GM12878 (cell line): ENCODE results near the gene AVL9. TPM values are rescaled to one million over a fixed set of nuclear protein-coding genes. Genes with fewer than 3 reads are reported as not detected.

Source experiments
- ATAC-seq: fragments of 200-7000 bp; cut with Tn5 transposase; 3 replicates; pipeline ENCODE4 v1.9.1; 2020; ENCODE audit warnings: mild to moderate bottlenecking, moderate library complexity
- BruUV-seq: library from RNA; stranded (reverse); fragments of 400-500 nt; replicated peaks from 2 replicates; lab custom pipeline; 2021; lab: Mats Ljungman, UMichigan
- CTCF ChIA-PET: fragments of 300-600 bp; sonication (Branson Sonifier 250); formaldehyde crosslinking; extraction: SDS; loops from one replicate; lab custom pipeline; 2021; ENCODE audit warnings: inconsistent platforms; lab: Yijun Ruan, JAX
- POLR2A ChIA-PET: fragments of 350-600 bp; formaldehyde crosslinking; extraction: SDS; loops from one replicate; lab custom pipeline; 2021; ENCODE audit warnings: inconsistent platforms; lab: Charles Lee
- RAD21 ChIA-PET: fragments of 300-600 bp; sonication (Branson Sonifier 250); formaldehyde crosslinking; loops from one replicate; lab custom pipeline; 2023; ENCODE audit warnings: antibody characterized with exemption; ENCODE audit not compliant: unreplicated experiment; lab: Charles Lee
- SMC1A ChIA-PET: fragments of 300-600 bp; sonication (Branson Sonifier 250); formaldehyde crosslinking; loops from one replicate; lab custom pipeline; 2023; ENCODE audit not compliant: unreplicated experiment, uncharacterized antibody; lab: Charles Lee
- DNase-seq: peaks from one replicate; pipeline ENCODE4 v3.0.0-alpha.2; 2011; ENCODE audit warnings: low read depth, low spot score
- FAIRE-seq: peaks from 3 replicates; lab custom pipeline; 2011; peaks lifted over from hg19 to GRCh38; lab: Jason Lieb, UNC
- H2AFZ ChIP-seq: 2 replicates; pipeline ENCODE4 v1.6.0; 2011; ENCODE audit warnings: low read depth, low read length, control low read depth; ENCODE audit not compliant: control insufficient read depth
- H3K27ac ChIP-seq: 2 replicates; pipeline ENCODE4 v1.5.1; 2011; ENCODE audit warnings: control low read depth; ENCODE audit not compliant: control insufficient read depth, insufficient read depth
- H3K27me3 ChIP-seq, 2 experiments: replicated peaks in 1 of 2; 2 replicates each; pipeline versions ENCODE4 v1.6.0 to v1.6.1; 2011; ENCODE audit warnings: low read length in 1 of 2; ENCODE audit not compliant: control insufficient read depth in 2 of 2, insufficient read depth in 2 of 2
- H3K36me3 ChIP-seq, 2 experiments: 2 replicates each; pipeline ENCODE4 v1.5.1; 2011; ENCODE audit warnings: low read length in 1 of 2; ENCODE audit not compliant: control insufficient read depth in 2 of 2, insufficient read depth in 2 of 2
- H3K4me1 ChIP-seq: 2 replicates; pipeline ENCODE4 v1.6.1; 2011; ENCODE audit warnings: mild to moderate bottlenecking, low read length, moderate library complexity, mixed read lengths; ENCODE audit not compliant: control insufficient read depth, insufficient read depth
- H3K4me2 ChIP-seq: 2 replicates; pipeline ENCODE4 v1.6.0; 2011; ENCODE audit warnings: control low read depth; ENCODE audit not compliant: control insufficient read depth, insufficient read depth
- H3K4me3 ChIP-seq: fragments of 200-600 bp; sonication (generic); 2 replicates; pipeline ENCODE4 v1.5.1; 2016
- H3K79me2 ChIP-seq: 2 replicates; pipeline ENCODE4 v1.6.0; 2011; ENCODE audit warnings: low read length; ENCODE audit not compliant: control insufficient read depth, insufficient read depth
- H3K9ac ChIP-seq: 2 replicates; pipeline ENCODE4 v1.8.0; 2011; ENCODE audit warnings: low read length, control low read depth, mixed read lengths; ENCODE audit not compliant: control insufficient read depth, insufficient read depth
- H3K9me3 ChIP-seq: replicated peaks from 3 replicates; pipeline ENCODE4 v1.5.1; 2011; ENCODE audit warnings: mild to moderate bottlenecking, low read length; ENCODE audit not compliant: control insufficient read depth, insufficient read depth
- H4K20me1 ChIP-seq: 2 replicates; pipeline ENCODE4 v1.6.0; 2011; ENCODE audit not compliant: control insufficient read depth, insufficient read depth
- BACH1 ChIP-seq: fragments of 450-650 bp; IDR thresholded peaks from 2 replicates; pipeline ENCODE4 v1.6.1; 2017; ENCODE audit warnings: mild to moderate bottlenecking, borderline replicate concordance
- CREM ChIP-seq: IDR thresholded peaks from 2 replicates; pipeline ENCODE4 v1.6.1; 2014; ENCODE audit warnings: antibody characterized with exemption, low read depth
- EED ChIP-seq: sonication (generic); IDR thresholded peaks from 2 replicates; pipeline ENCODE4 v1.6.1; 2016; ENCODE audit warnings: antibody characterized with exemption, low read depth
- HDAC6 ChIP-seq: fragments of 200-600 bp; sonication (generic); IDR thresholded peaks from one replicate; pipeline ENCODE4 v1.8.0; 2017; ENCODE audit warnings: antibody characterized with exemption; ENCODE audit not compliant: unreplicated experiment
- IKZF1 ChIP-seq: fragments of 450-650 bp; conservative IDR thresholded peaks from 2 replicates; pipeline ENCODE4 v1.6.1; 2017; ENCODE audit warnings: antibody characterized with exemption, mild to moderate bottlenecking
- KAT2A ChIP-seq: conservative IDR thresholded peaks from 2 replicates; pipeline ENCODE4 v1.6.1; 2011; ENCODE audit warnings: low read depth, low read length; ENCODE audit not compliant: control insufficient read depth
- MYC ChIP-seq: IDR thresholded peaks from 2 replicates; pipeline ENCODE4 v1.6.1; 2011; ENCODE audit warnings: mild to moderate bottlenecking, low read length, moderate library complexity, inconsistent platforms; ENCODE audit not compliant: insufficient read depth, insufficient replicate concordance, insufficient read length, severe bottlenecking
- NR2C1 ChIP-seq: fragments of 450-650 bp; IDR thresholded peaks from 2 replicates; pipeline ENCODE4 v1.6.1; 2017; ENCODE audit warnings: antibody characterized with exemption, mild to moderate bottlenecking, moderate library complexity
- RAD51 ChIP-seq: fragments of 450-650 bp; IDR thresholded peaks from 2 replicates; pipeline ENCODE4 v1.6.1; 2016; ENCODE audit warnings: moderate library complexity, mild to moderate bottlenecking, inconsistent platforms
- RELA ChIP-seq: fragments of 450-650 bp; IDR thresholded peaks from 2 replicates; pipeline ENCODE4 v1.8.0; 2014; ENCODE audit warnings: borderline replicate concordance; ENCODE audit not compliant: partially characterized antibody
- STAT1 ChIP-seq: fragments of 450-650 bp; conservative IDR thresholded peaks from 2 replicates; pipeline ENCODE4 v1.6.1; 2014; ENCODE audit warnings: antibody characterized with exemption, mild to moderate bottlenecking
- SUPT20H ChIP-seq: IDR thresholded peaks from 2 replicates; pipeline ENCODE4 v1.6.1; 2011; ENCODE audit warnings: low read depth, mild to moderate bottlenecking, low read length, moderate library complexity, borderline replicate concordance; ENCODE audit not compliant: control insufficient read depth
- ZNF24 ChIP-seq: fragments of 450-650 bp; IDR thresholded peaks from 2 replicates; pipeline ENCODE4 v1.6.1; 2017; ENCODE audit warnings: antibody characterized with exemption, mild to moderate bottlenecking
- WGBS: methylation state at CpG from one replicate; pipeline ENCODE4 v1.1.6; 2016; ENCODE audit warnings: low lambda C conversion rate; ENCODE audit not compliant: insufficient replicate concordance, insufficient coverage; ENCODE audit errors: missing lambda C conversion rate; 5-methylcytosine and 5-hydroxymethylcytosine counted together
- in situ Hi-C: fragments of 300-500 bp; cut with MboI; formaldehyde crosslinking; loops from 9 replicates; pipeline ENCODE4 v1.14.3; 2018; ENCODE audit warnings: mixed read lengths
- intact Hi-C: fragments of 100-400 bp; cut with micrococcal nuclease; formaldehyde crosslinking; loops from one replicate; pipeline ENCODE4 v1.14.2; 2022; ENCODE audit not compliant: unreplicated experiment
- polyA plus RNA-seq, 11 experiments: library from polyadenylated mRNA; depleted of rRNA in 4 of 11; unstranded in 6 of 11; stranded (reverse) in 5 of 11; fragments of >200 nt; fragmentation: Nextera tagmentation in 4 of 11; fragmentation: Illumina TruSeq in 1 of 11; extraction: Ambion mirVana in 4 of 11; extraction: Trizol in 1 of 11; gene quantifications; 1 replicate in 1 of 11; 2 replicates in 10 of 11; pipeline versions ENCODE4 v1.2.1 to v1.2.3, GENCODE V29; 2011 to 2016; ENCODE audit warnings: inconsistent platforms in 2 of 11, missing spikeins in 2 of 11, low read depth in 1 of 11
- total RNA-seq, 4 experiments: library from RNA; depleted of rRNA in 3 of 4; stranded (reverse); fragments of >200 nt in 3 of 4; fragmentation: Illumina TruSeq in 1 of 4; extraction: Trizol in 1 of 4; gene quantifications; 2 replicates each; pipeline versions ENCODE4 v1.2.1 to v1.2.3, GENCODE V29; 2013 to 2021
- TF ChIP-seq, protein P1 (sequence below): fragments of 450-650 bp; IDR thresholded peaks from 2 replicates; pipeline ENCODE4 v1.6.1; 2017; ENCODE audit warnings: mild to moderate bottlenecking, low read depth, inconsistent platforms; ENCODE audit not compliant: poor library complexity, severe bottlenecking
- TF ChIP-seq, protein P2 (sequence below): IDR thresholded peaks from 2 replicates; pipeline ENCODE4 v1.6.1; 2011; ENCODE audit warnings: low read depth, mild to moderate bottlenecking, low read length, moderate library complexity, borderline replicate concordance; ENCODE audit errors: extremely low read depth
- TF ChIP-seq, protein P3 (sequence below): fragments of 450-650 bp; IDR thresholded peaks from 2 replicates; pipeline ENCODE4 v1.6.1; 2018; ENCODE audit warnings: borderline replicate concordance, mild to moderate bottlenecking; ENCODE audit not compliant: partially characterized antibody

The AVL9 gene
- total and polyA plus RNA-seq, 10 of the 15 experiments (the other 5 are each of a cell fraction or from before 2014, with no cell fraction given): 4.5 to 41.6 (median 20.1) TPM

DNA sequence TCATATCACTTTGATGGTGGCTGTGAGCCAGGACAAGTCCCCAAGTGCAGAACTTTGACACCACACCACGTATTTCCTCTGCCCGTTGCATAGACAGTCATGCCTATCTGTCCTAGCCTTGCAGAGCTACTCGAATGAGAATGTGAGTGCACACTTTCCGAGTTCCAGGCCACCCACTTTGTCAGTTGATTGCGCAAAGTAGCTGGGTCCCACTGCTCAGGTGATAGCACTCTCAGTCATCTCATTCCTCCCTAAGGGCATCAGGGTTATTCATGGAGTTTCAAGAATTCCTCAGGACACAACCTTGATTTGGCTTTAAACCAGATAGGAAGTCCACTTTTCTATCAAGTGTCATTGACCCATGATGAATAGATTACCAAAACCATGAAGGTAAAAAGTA, 24.4 kb upstream of the AVL9 start:
- no peaks in the 10 kb centered on the region for H3K27me3 ChIP-seq
- TF ChIP-seq HDAC6 (no peak), RAD51 (no peak), STAT1 (no peak), MYC (no peak), IKZF1 (no peak), RELA (no peak), KAT2A (no peak), EED (no peak), BACH1 (no peak), CREM (no peak), NR2C1 (no peak), ZNF24 (no peak), SUPT20H (no peak)
- TF ChIP-seq, protein P1, sequence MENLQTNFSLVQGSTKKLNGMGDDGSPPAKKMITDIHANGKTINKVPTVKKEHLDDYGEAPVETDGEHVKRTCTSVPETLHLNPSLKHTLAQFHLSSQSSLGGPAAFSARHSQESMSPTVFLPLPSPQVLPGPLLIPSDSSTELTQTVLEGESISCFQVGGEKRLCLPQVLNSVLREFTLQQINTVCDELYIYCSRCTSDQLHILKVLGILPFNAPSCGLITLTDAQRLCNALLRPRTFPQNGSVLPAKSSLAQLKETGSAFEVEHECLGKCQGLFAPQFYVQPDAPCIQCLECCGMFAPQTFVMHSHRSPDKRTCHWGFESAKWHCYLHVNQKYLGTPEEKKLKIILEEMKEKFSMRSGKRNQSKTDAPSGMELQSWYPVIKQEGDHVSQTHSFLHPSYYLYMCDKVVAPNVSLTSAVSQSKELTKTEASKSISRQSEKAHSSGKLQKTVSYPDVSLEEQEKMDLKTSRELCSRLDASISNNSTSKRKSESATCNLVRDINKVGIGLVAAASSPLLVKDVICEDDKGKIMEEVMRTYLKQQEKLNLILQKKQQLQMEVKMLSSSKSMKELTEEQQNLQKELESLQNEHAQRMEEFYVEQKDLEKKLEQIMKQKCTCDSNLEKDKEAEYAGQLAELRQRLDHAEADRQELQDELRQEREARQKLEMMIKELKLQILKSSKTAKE: no peak
- TF ChIP-seq, protein P2, sequence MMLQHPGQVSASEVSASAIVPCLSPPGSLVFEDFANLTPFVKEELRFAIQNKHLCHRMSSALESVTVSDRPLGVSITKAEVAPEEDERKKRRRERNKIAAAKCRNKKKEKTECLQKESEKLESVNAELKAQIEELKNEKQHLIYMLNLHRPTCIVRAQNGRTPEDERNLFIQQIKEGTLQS: no peak
- TF ChIP-seq, protein P3, sequence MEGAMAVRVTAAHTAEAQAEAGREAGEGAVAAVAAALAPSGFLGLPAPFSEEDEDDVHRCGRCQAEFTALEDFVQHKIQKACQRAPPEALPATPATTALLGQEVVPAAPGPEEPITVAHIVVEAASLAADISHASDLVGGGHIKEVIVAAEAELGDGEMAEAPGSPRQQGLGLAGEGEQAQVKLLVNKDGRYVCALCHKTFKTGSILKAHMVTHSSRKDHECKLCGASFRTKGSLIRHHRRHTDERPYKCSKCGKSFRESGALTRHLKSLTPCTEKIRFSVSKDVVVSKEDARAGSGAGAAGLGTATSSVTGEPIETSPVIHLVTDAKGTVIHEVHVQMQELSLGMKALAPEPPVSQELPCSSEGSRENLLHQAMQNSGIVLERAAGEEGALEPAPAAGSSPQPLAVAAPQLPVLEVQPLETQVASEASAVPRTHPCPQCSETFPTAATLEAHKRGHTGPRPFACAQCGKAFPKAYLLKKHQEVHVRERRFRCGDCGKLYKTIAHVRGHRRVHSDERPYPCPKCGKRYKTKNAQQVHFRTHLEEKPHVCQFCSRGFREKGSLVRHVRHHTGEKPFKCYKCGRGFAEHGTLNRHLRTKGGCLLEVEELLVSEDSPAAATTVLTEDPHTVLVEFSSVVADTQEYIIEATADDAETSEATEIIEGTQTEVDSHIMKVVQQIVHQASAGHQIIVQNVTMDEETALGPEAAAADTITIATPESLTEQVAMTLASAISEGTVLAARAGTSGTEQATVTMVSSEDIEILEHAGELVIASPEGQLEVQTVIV: no peak
- TF ChIP-seq, all 136 proteins: peak for 0
- ChIA-PET POLR2A (no interaction called here), RAD21 (no interaction called here), SMC1A (no interaction called here), CTCF (no interaction called here)
- Histone ChIP-seq H3K4me2 (no peak overlapping the region), H3K4me1 (no peaks in the 10 kb centered on the region), H3K79me2 (no peaks in the 10 kb centered on the region), H3K4me3 (no peak overlapping the region), H2AFZ (no peak overlapping the region), H3K9me3 (no peaks in the 10 kb centered on the region), H4K20me1 (no peaks in the 10 kb centered on the region), H3K9ac (no peak overlapping the region), H3K27ac (no peak overlapping the region), H3K36me3 (no peaks in the 10 kb centered on the region)
- ATAC-seq (no peak), FAIRE-seq (no peak), DNase-seq (no peak)
- 26% methylated on average over 5 of the region's 5 CpGs for WGBS
- BruUV-seq: no TSS peak
- in situ Hi-C loops (no loop called here), intact Hi-C loops (no loop called here)
